ENCODE measurements around the gene ZRANB2. TPM values are rescaled to one million over a fixed set of nuclear protein-coding genes. Genes with fewer than 3 reads are reported as not detected.
A peak's percentile ranks its signal among the peaks of the same experiment; 100 is the strongest.

The ZRANB2 gene
- 39.7 TPM for total RNA-seq

GRCh38 chr1:71080739-71081696 lies at the start of gene ZRANB2:
Gene ZRANB2, minus strand, starts transcription at chr1:71081035. Its CDS starts 40 bp downstream, at chr1:71080995.
- Histone ChIP-seq H3K9me3 (ENCODE audit: control insufficient read depth in 3 of 3, low read length in 3 of 3) (peaks cover 0 to 3% (median 0%) of the 10 kb centered on the region in 3 donors), H3K4me1 (ENCODE audit: control insufficient read depth in 3 of 3, insufficient read depth in 3 of 3, low read length in 3 of 3) (peaks cover 5 to 10% (median 8%) of the 10 kb centered on the region in 3 donors), H3K36me3 (ENCODE audit: control insufficient read depth in 3 of 3, insufficient read depth in 3 of 3, low read length in 3 of 3) (peaks cover 2 to 13% (median 10%) of the 10 kb centered on the region in 3 donors), H3K9ac (ENCODE audit: low read depth in 1 of 3, low read length in 3 of 3) (peak within 1 kb of the TSS; percentile 90 to 97 (median 93)), H3K27me3 (ENCODE audit: control insufficient read depth in 3 of 3, insufficient read depth in 3 of 3, low read length in 3 of 3) (peaks cover 3 to 5% (median 4%) of the 10 kb centered on the region in 3 donors), H3K27ac (ENCODE audit: low read depth, low read length) (peak within 1 kb of the TSS; percentile 91), H3K4me3 (ENCODE audit: low read length in 3 of 3) (peak within 1 kb of the TSS; percentile 89 to 99 (median 94))

DNA sequence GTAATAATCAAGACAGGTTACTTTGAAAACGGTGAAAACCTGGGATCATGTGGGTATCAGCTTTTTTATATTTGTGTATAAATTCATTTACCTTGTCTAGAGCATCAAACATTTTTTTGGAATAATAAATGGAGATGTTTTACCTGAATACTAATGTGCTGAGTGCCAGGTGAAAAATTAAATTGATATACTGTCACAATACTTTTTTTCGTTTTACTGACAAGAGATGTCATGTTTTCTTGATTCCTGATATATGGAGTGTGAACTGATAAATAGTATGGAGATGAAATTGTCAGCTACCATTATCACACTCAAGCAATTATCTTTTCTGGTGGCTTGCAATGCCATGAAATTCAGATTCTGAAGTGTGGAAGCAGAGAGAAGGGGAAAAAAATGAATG lies 47.2 kb upstream of the ZRANB2 start:
- Histone ChIP-seq H3K9ac (ENCODE audit: low read depth in 1 of 3, low read length in 3 of 3) (no peak overlapping the region), H3K4me3 (ENCODE audit: low read length in 3 of 3) (no peak overlapping the region), H3K27ac (ENCODE audit: low read depth, low read length) (no peak overlapping the region), H3K36me3 (ENCODE audit: control insufficient read depth in 3 of 3, insufficient read depth in 3 of 3, low read length in 3 of 3) (no peaks in the 10 kb centered on the region), H3K9me3 (ENCODE audit: control insufficient read depth in 3 of 3, low read length in 3 of 3) (peaks cover 2 to 10% (median 4%) of the 10 kb centered on the region in 3 donors), H3K4me1 (ENCODE audit: control insufficient read depth in 3 of 3, insufficient read depth in 3 of 3, low read length in 3 of 3) (no peaks in the 10 kb centered on the region), H3K27me3 (ENCODE audit: control insufficient read depth in 3 of 3, insufficient read depth in 3 of 3, low read length in 3 of 3) (no peaks in the 10 kb centered on the region)

DNA sequence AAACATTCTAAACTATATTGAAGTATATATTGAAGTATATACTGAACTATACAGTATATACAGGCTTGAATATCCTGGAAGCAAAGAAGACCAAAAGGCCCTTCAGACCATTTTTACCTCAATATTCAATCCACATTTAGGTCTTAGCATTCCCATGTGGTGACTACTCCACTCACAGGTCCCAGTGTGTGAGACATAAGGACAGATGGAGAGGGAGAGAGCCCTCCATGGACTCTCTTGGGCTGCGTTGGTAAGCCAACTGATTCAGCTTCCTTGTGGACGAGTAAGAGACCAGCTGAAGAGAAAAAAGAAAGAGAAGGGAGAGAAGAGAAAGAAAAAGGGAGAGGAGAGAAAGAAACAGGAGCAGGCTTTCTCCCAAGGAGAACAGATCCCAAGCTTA lies 37.3 kb upstream of the ZRANB2 start:
- H3K9ac ChIP-seq (ENCODE audit: low read depth in 1 of 3, low read length in 3 of 3) = no peak overlapping the region
- H3K27me3 ChIP-seq (ENCODE audit: control insufficient read depth in 3 of 3, insufficient read depth in 3 of 3, low read length in 3 of 3) = no peaks in the 10 kb centered on the region
- H3K4me1 ChIP-seq (ENCODE audit: control insufficient read depth in 3 of 3, insufficient read depth in 3 of 3, low read length in 3 of 3) = no peaks in the 10 kb centered on the region
- H3K27ac ChIP-seq (ENCODE audit: low read depth, low read length) = no peak overlapping the region
- H3K4me3 ChIP-seq (ENCODE audit: low read length in 3 of 3) = no peak overlapping the region
- H3K36me3 ChIP-seq (ENCODE audit: control insufficient read depth in 3 of 3, insufficient read depth in 3 of 3, low read length in 3 of 3) = no peaks in the 10 kb centered on the region
- H3K9me3 ChIP-seq (ENCODE audit: control insufficient read depth in 3 of 3, low read length in 3 of 3) = no peaks in the 10 kb centered on the region

DNA sequence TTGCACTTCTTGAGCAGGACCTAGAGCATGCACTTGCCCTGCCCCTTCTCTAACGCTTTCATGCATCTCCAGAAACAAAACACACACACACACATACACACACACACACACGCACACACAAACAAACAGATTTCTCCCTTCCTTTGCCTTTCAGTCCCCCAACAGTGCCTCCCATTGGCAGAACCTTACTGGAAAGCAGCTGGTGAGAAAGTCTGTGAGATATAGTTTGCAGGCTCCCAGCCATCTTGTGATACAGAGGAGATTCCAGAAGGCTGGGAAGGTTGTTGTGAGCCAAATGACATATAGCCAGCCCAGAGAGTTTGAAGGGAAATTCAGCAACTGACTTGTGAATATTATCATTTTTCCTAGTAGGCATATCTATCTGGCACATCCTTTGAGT lies 35.9 kb upstream of the ZRANB2 start:
- H3K27me3 ChIP-seq (ENCODE audit: control insufficient read depth in 3 of 3, insufficient read depth in 3 of 3, low read length in 3 of 3) = no peaks in the 10 kb centered on the region
- no peaks in the 10 kb centered on the region for H3K4me1 ChIP-seq (ENCODE audit: control insufficient read depth in 3 of 3, insufficient read depth in 3 of 3, low read length in 3 of 3)
- H3K36me3 ChIP-seq (ENCODE audit: control insufficient read depth in 3 of 3, insufficient read depth in 3 of 3, low read length in 3 of 3) = no peaks in the 10 kb centered on the region
- H3K9ac ChIP-seq (ENCODE audit: low read depth in 1 of 3, low read length in 3 of 3) = no peak overlapping the region
- H3K27ac ChIP-seq (ENCODE audit: low read depth, low read length) = no peak overlapping the region
- no peaks in the 10 kb centered on the region for H3K9me3 ChIP-seq (ENCODE audit: control insufficient read depth in 3 of 3, low read length in 3 of 3)
- no peak overlapping the region for H3K4me3 ChIP-seq (ENCODE audit: low read length in 3 of 3)

DNA sequence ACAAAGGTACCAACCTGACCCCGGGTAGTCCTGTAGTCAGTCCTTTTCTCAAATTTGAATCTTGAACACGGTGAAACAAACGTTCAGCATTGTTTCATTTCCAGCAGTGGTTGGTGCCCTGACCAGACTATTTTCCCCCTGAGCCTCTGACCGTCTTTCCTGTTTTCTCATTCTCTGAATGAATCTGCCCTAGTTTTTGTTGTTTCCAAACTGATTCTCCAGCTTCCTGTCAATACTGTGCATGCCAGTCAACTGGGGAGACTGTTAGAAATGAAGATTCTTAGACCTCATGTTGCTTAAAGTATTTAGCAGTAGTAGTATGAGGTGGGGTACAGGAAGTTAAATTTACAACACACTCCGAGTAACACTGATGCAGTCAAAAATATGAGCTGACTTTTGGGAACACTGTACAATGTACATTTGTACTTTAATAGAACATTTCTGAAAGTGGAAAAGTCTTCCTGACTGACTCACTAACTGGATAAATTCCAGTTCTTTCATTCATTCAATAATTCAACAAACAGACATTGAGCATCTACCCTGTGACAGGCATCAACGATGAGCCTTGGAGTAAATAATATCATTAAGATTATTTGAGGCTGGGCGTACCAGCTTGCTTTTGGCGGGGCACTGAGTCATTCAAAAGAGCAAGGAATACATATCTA lies 26.0 kb upstream of the ZRANB2 start:
- Histone ChIP-seq H3K9ac (ENCODE audit: low read depth in 1 of 3, low read length in 3 of 3) (no peak overlapping the region), H3K4me3 (ENCODE audit: low read length in 3 of 3) (no peak overlapping the region), H3K27me3 (ENCODE audit: control insufficient read depth in 3 of 3, insufficient read depth in 3 of 3, low read length in 3 of 3) (no peaks in the 10 kb centered on the region), H3K4me1 (ENCODE audit: control insufficient read depth in 3 of 3, insufficient read depth in 3 of 3, low read length in 3 of 3) (no peaks in the 10 kb centered on the region), H3K36me3 (ENCODE audit: control insufficient read depth in 3 of 3, insufficient read depth in 3 of 3, low read length in 3 of 3) (no peaks in the 10 kb centered on the region), H3K9me3 (ENCODE audit: control insufficient read depth in 3 of 3, low read length in 3 of 3) (no peaks in the 10 kb centered on the region), H3K27ac (ENCODE audit: low read depth, low read length) (no peak overlapping the region)

GRCh38 chr1:71104417-71104816 lies 23.6 kb upstream of the ZRANB2 start:
- Histone ChIP-seq H3K9ac (ENCODE audit: low read depth in 1 of 3, low read length in 3 of 3) (no peak overlapping the region), H3K9me3 (ENCODE audit: control insufficient read depth in 3 of 3, low read length in 3 of 3) (no peaks in the 10 kb centered on the region), H3K4me3 (ENCODE audit: low read length in 3 of 3) (no peak overlapping the region), H3K4me1 (ENCODE audit: control insufficient read depth in 3 of 3, insufficient read depth in 3 of 3, low read length in 3 of 3) (no peaks in the 10 kb centered on the region), H3K36me3 (ENCODE audit: control insufficient read depth in 3 of 3, insufficient read depth in 3 of 3, low read length in 3 of 3) (no peaks in the 10 kb centered on the region), H3K27me3 (ENCODE audit: control insufficient read depth in 3 of 3, insufficient read depth in 3 of 3, low read length in 3 of 3) (no peaks in the 10 kb centered on the region), H3K27ac (ENCODE audit: low read depth, low read length) (no peak overlapping the region)

GRCh38 chr1:71101839-71102376 lies 21.1 kb upstream of the ZRANB2 start:
- H3K4me3 ChIP-seq (ENCODE audit: low read length in 3 of 3) = no peak overlapping the region
- no peak overlapping the region for H3K9ac ChIP-seq (ENCODE audit: low read depth in 1 of 3, low read length in 3 of 3)
- no peak overlapping the region for H3K27ac ChIP-seq (ENCODE audit: low read depth, low read length)
- no peaks in the 10 kb centered on the region for H3K4me1 ChIP-seq (ENCODE audit: control insufficient read depth in 3 of 3, insufficient read depth in 3 of 3, low read length in 3 of 3)
- no peaks in the 10 kb centered on the region for H3K9me3 ChIP-seq (ENCODE audit: control insufficient read depth in 3 of 3, low read length in 3 of 3)
- no peaks in the 10 kb centered on the region for H3K27me3 ChIP-seq (ENCODE audit: control insufficient read depth in 3 of 3, insufficient read depth in 3 of 3, low read length in 3 of 3)
- no peaks in the 10 kb centered on the region for H3K36me3 ChIP-seq (ENCODE audit: control insufficient read depth in 3 of 3, insufficient read depth in 3 of 3, low read length in 3 of 3)

- H3K4me1 ChIP-seq (ENCODE audit: control insufficient read depth in 3 of 3, insufficient read depth in 3 of 3, low read length in 3 of 3) = no peaks in the 10 kb centered on the region
- no peaks in the 10 kb centered on the region for H3K36me3 ChIP-seq (ENCODE audit: control insufficient read depth in 3 of 3, insufficient read depth in 3 of 3, low read length in 3 of 3)
- no peak overlapping the region for H3K9ac ChIP-seq (ENCODE audit: low read depth in 1 of 3, low read length in 3 of 3)
- no peaks in the 10 kb centered on the region for H3K27me3 ChIP-seq (ENCODE audit: control insufficient read depth in 3 of 3, insufficient read depth in 3 of 3, low read length in 3 of 3)
- no peak overlapping the region for H3K27ac ChIP-seq (ENCODE audit: low read depth, low read length)
- H3K9me3 ChIP-seq (ENCODE audit: control insufficient read depth in 3 of 3, low read length in 3 of 3) = no peaks in the 10 kb centered on the region
- no peak overlapping the region for H3K4me3 ChIP-seq (ENCODE audit: low read length in 3 of 3)
Observed at GRCh38 chr1:71097428-71097827, 16.6 kb upstream of the ZRANB2 start.

DNA sequence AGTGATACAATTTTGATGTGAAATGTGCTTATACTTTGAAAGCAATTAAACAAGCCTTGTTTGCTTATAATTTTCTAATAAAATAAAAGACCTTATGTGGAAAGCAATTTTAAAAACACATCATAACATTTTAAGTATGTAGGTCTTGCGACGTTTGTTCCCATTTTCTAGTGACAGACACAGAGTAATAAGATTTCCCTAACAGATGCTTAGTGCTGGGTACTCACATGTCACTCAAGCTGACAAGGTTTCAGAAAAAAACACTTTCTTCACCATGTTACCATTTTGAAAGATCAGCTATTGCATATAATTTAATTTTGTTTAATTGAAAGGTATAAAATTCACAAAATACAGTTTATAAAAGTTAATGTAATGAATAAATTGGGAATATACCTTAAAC lies 14.1 kb upstream of the ZRANB2 start:
- Histone ChIP-seq H3K27ac (ENCODE audit: low read depth, low read length) (no peak overlapping the region), H3K4me3 (ENCODE audit: low read length in 3 of 3) (no peak overlapping the region), H3K27me3 (ENCODE audit: control insufficient read depth in 3 of 3, insufficient read depth in 3 of 3, low read length in 3 of 3) (no peaks in the 10 kb centered on the region), H3K4me1 (ENCODE audit: control insufficient read depth in 3 of 3, insufficient read depth in 3 of 3, low read length in 3 of 3) (no peaks in the 10 kb centered on the region), H3K9me3 (ENCODE audit: control insufficient read depth in 3 of 3, low read length in 3 of 3) (no peaks in the 10 kb centered on the region), H3K9ac (ENCODE audit: low read depth in 1 of 3, low read length in 3 of 3) (no peak overlapping the region), H3K36me3 (ENCODE audit: control insufficient read depth in 3 of 3, insufficient read depth in 3 of 3, low read length in 3 of 3) (no peaks in the 10 kb centered on the region)

GRCh38 chr1:71093938-71094337 lies 13.1 kb upstream of the ZRANB2 start:
- no peak overlapping the region for H3K27ac ChIP-seq (ENCODE audit: low read depth, low read length)
- H3K27me3 ChIP-seq (ENCODE audit: control insufficient read depth in 3 of 3, insufficient read depth in 3 of 3, low read length in 3 of 3) = no peaks in the 10 kb centered on the region
- H3K4me1 ChIP-seq (ENCODE audit: control insufficient read depth in 3 of 3, insufficient read depth in 3 of 3, low read length in 3 of 3) = no peaks in the 10 kb centered on the region
- H3K4me3 ChIP-seq (ENCODE audit: low read length in 3 of 3) = no peak overlapping the region
- H3K9me3 ChIP-seq (ENCODE audit: control insufficient read depth in 3 of 3, low read length in 3 of 3) = no peaks in the 10 kb centered on the region
- no peaks in the 10 kb centered on the region for H3K36me3 ChIP-seq (ENCODE audit: control insufficient read depth in 3 of 3, insufficient read depth in 3 of 3, low read length in 3 of 3)
- H3K9ac ChIP-seq (ENCODE audit: low read depth in 1 of 3, low read length in 3 of 3) = no peak overlapping the region

All from skeletal muscle tissue (tissue), 4 donors.